Panc1 (cell line): ENCODE data around the gene PLEKHA8. TPM values are rescaled to one million over a fixed set of nuclear protein-coding genes. Genes with fewer than 3 reads are reported as not detected.

Source experiments
- ATAC-seq: fragments of 200-7000 bp; cut with Tn5 transposase; 2 replicates; pipeline ENCODE4 v1.9.1; 2020; ENCODE audit warnings: mild to moderate bottlenecking, moderate library complexity
- BruUV-seq: library from RNA; stranded (reverse); fragments of 400-500 nt; replicated peaks from 2 replicates; lab custom pipeline; 2021; lab: Mats Ljungman, UMichigan
- CTCF ChIA-PET: fragments of 300-600 bp; sonication (Branson Sonifier 250); formaldehyde crosslinking; loops from one replicate; lab custom pipeline; 2022; ENCODE audit warnings: antibody characterized with exemption; lab: Charles Lee
- POLR2A ChIA-PET: fragments of 300-600 bp; sonication (Branson Sonifier 250); formaldehyde crosslinking; loops from one replicate; lab custom pipeline; 2022; ENCODE audit warnings: antibody characterized with exemption; lab: Charles Lee
- DNase-seq: peaks from one replicate; pipeline ENCODE4 v3.0.0-alpha.2; 2010; ENCODE audit warnings: low read depth, low spot score
- H3K27ac ChIP-seq: 2 replicates; pipeline ENCODE4 v1.5.1; 2011; ENCODE audit warnings: mild to moderate bottlenecking, low read length, inconsistent platforms
- H3K27me3 ChIP-seq: fragments of 200-500 bp; sonication (Bioruptor generic); 2 replicates; pipeline ENCODE4 v1.6.0; 2014; ENCODE audit warnings: low read length, inconsistent platforms; ENCODE audit not compliant: control insufficient read depth, insufficient read depth
- H3K36me3 ChIP-seq: fragments of 200-500 bp; sonication (Bioruptor generic); 2 replicates; pipeline ENCODE4 v1.5.1; 2014; ENCODE audit warnings: inconsistent platforms, mild to moderate bottlenecking, low read length, moderate library complexity; ENCODE audit not compliant: control insufficient read depth, insufficient read depth
- H3K4me1 ChIP-seq: 2 replicates; pipeline ENCODE4 v1.5.1; 2011; ENCODE audit warnings: inconsistent platforms, mild to moderate bottlenecking, low read length, moderate library complexity; ENCODE audit not compliant: control insufficient read depth, insufficient read depth
- H3K4me3 ChIP-seq, 2 experiments: 2 replicates each; pipeline ENCODE4 v1.5.1; 2011 to 2012; ENCODE audit warnings: low read depth in 2 of 2, low read length in 2 of 2, mild to moderate bottlenecking in 2 of 2, inconsistent platforms in 1 of 2, moderate library complexity in 1 of 2
- H3K9me3 ChIP-seq: fragments of 200-500 bp; sonication (Bioruptor generic); 2 replicates; pipeline ENCODE4 v1.5.1; 2014; ENCODE audit warnings: low read depth, mild to moderate bottlenecking, inconsistent platforms, low read length, moderate library complexity; ENCODE audit not compliant: control insufficient read depth, insufficient read depth
- POLR2AphosphoS5 ChIP-seq: IDR thresholded peaks from 2 replicates; pipeline ENCODE4 v1.6.1; 2012; ENCODE audit warnings: mild to moderate bottlenecking, low read depth, low read length, moderate library complexity
- REST ChIP-seq, 2 experiments: IDR thresholded peaks; 2 replicates each; pipeline ENCODE4 v1.6.1; 2011 to 2012; ENCODE audit warnings: low read depth in 2 of 2, control low read depth in 1 of 2, low read length in 1 of 2, mild to moderate bottlenecking in 1 of 2, moderate library complexity in 1 of 2; ENCODE audit not compliant: insufficient read depth in 1 of 2
- SIN3A ChIP-seq: IDR thresholded peaks from 2 replicates; pipeline ENCODE4 v1.6.1; 2012; ENCODE audit warnings: low read depth, mild to moderate bottlenecking, low read length, moderate library complexity, borderline replicate concordance; ENCODE audit not compliant: insufficient read depth
- TCF7L2 ChIP-seq: IDR thresholded peaks from 2 replicates; pipeline ENCODE4 v1.6.1; 2011; ENCODE audit warnings: mild to moderate bottlenecking, low read depth, low read length, inconsistent platforms
- in situ Hi-C: cut with HindIII; loops from 2 replicates; pipeline ENCODE4 v1.10.0; 2016; ENCODE audit warnings: low sequenced_read_pairs, low pct_unique_long_range_greater_than_20kb
- intact Hi-C: fragments of 100-400 bp; cut with micrococcal nuclease; formaldehyde crosslinking; loops from one replicate; pipeline ENCODE4 v1.10.0; 2022; ENCODE audit not compliant: unreplicated experiment
- total RNA-seq: library from RNA; stranded (reverse); gene quantifications from one replicate; pipeline ENCODE4 v1.2.1, GENCODE V29; 2021; ENCODE audit not compliant: unreplicated experiment
- TF ChIP-seq, protein P1 (sequence below): fragments of 450-650 bp; IDR thresholded peaks from 2 replicates; pipeline ENCODE4 v1.5.1; 2017; ENCODE audit warnings: mild to moderate bottlenecking

Gene PLEKHA8
- total RNA-seq, 1 experiment from 2014 or later: 20.7 TPM

- DNase-seq (no peak), ATAC-seq (no peak)
- H3K4me1 ChIP-seq: no peaks in the 10 kb centered on the region; the same call in 1 of the 2 replicates
- H3K27ac ChIP-seq: no peak overlapping the region
- ChIA-PET CTCF (no interaction called here), POLR2A (no interaction called here)
- in situ Hi-C loops: no loop called here
- no peaks in the 10 kb centered on the region for H3K36me3 ChIP-seq
- H3K27me3 ChIP-seq: no peaks in the 10 kb centered on the region; the same call in 1 of the 2 replicates
- no peak for TF ChIP-seq TCF7L2
- TF ChIP-seq, protein P1, sequence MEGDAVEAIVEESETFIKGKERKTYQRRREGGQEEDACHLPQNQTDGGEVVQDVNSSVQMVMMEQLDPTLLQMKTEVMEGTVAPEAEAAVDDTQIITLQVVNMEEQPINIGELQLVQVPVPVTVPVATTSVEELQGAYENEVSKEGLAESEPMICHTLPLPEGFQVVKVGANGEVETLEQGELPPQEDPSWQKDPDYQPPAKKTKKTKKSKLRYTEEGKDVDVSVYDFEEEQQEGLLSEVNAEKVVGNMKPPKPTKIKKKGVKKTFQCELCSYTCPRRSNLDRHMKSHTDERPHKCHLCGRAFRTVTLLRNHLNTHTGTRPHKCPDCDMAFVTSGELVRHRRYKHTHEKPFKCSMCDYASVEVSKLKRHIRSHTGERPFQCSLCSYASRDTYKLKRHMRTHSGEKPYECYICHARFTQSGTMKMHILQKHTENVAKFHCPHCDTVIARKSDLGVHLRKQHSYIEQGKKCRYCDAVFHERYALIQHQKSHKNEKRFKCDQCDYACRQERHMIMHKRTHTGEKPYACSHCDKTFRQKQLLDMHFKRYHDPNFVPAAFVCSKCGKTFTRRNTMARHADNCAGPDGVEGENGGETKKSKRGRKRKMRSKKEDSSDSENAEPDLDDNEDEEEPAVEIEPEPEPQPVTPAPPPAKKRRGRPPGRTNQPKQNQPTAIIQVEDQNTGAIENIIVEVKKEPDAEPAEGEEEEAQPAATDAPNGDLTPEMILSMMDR: no peak
- TF ChIP-seq REST (IDR thresholded peaks at IDR 0.05; ENCODE audit: insufficient read depth in 1 of 2, low read depth in 2 of 2, low read length in 1 of 2): no peak
- no peak for TF ChIP-seq SIN3A
- no peak for TF ChIP-seq POLR2AphosphoS5
- no TSS peak for BruUV-seq
- no peak overlapping the region for H3K4me3 ChIP-seq
- intact Hi-C loops: no loop called here
- no peaks in the 10 kb centered on the region for H3K9me3 ChIP-seq
Observed at GRCh38 chr7:30148951-30149459, 120.8 kb downstream of the PLEKHA8 start.

GRCh38 chr7:30149640-30150272 is 121.5 kb downstream of the PLEKHA8 start:
- H3K9me3 ChIP-seq: no peaks in the 10 kb centered on the region
- no peak overlapping the region for H3K27ac ChIP-seq
- H3K4me3 ChIP-seq: no peak overlapping the region
- intact Hi-C loops (no loop called here), in situ Hi-C loops (no loop called here)
- no peaks in the 10 kb centered on the region; the same call in 1 of the 2 replicates for H3K27me3 ChIP-seq
- no TSS peak for BruUV-seq
- DNase-seq: no peak
- TF ChIP-seq TCF7L2 (no peak), POLR2AphosphoS5 (no peak), REST (IDR thresholded peaks at IDR 0.05; ENCODE audit: insufficient read depth in 1 of 2, low read depth in 2 of 2, low read length in 1 of 2) (no peak), SIN3A (no peak)
- TF ChIP-seq, protein P1: no peak
- H3K4me1 ChIP-seq: no peaks in the 10 kb centered on the region
- ChIA-PET CTCF (no interaction called here), POLR2A (no interaction called here)
- ATAC-seq: no peak
- no peaks in the 10 kb centered on the region for H3K36me3 ChIP-seq
